ENCODE data around the gene TRAM2.

The TRAM2 gene

DNA sequence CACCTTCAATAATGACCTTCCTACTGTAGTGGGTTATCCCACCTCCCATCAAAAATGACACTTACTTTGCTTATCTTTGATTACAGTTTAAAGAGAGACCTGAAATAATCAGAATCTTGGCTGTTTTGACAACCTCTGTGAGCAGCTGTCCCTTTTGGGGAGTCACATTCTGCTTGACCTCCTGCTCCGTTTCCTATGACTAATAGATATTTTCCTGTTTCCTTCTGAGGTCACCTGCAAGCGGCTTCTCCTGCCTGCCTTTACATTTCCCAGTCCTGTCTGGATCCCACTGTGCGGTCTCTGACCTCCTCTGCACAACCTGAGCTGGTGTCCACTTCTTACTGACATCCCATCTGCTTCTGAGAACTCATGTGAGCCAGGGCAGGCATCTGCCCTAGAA lies 54.2 kb downstream of the TRAM2 start:
- TF ChIP-seq ZFX (IDR thresholded peaks at IDR 0.05): no peak
- TF ChIP-seq, protein P1, sequence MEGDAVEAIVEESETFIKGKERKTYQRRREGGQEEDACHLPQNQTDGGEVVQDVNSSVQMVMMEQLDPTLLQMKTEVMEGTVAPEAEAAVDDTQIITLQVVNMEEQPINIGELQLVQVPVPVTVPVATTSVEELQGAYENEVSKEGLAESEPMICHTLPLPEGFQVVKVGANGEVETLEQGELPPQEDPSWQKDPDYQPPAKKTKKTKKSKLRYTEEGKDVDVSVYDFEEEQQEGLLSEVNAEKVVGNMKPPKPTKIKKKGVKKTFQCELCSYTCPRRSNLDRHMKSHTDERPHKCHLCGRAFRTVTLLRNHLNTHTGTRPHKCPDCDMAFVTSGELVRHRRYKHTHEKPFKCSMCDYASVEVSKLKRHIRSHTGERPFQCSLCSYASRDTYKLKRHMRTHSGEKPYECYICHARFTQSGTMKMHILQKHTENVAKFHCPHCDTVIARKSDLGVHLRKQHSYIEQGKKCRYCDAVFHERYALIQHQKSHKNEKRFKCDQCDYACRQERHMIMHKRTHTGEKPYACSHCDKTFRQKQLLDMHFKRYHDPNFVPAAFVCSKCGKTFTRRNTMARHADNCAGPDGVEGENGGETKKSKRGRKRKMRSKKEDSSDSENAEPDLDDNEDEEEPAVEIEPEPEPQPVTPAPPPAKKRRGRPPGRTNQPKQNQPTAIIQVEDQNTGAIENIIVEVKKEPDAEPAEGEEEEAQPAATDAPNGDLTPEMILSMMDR (conservative IDR thresholded peaks at IDR 0.05): no peak
- no peak overlapping the region for H3K27ac ChIP-seq

DNA sequence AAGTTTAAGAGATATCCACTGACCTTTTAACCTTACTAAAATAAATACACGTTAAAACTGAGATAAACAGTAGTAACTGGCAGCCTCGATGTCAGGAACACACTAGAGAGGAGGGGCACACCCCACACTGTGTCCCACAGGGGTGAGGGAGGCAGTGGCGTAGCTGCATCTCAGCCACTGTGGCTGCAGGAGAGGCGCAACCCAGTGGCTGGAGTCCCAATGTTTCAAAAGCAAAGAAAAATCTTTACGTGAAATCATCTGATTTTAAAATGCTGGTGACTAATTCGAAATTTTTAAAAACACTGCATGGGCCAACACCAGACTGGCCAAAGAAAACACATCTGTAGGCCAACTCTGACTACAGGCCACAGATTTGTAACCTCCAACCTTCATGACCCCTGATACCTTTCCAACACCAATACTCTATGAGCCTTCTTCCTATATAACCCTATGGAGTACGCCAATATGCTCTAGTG lies 54.7 kb downstream of the TRAM2 start:
- TF ChIP-seq, protein P1 (conservative IDR thresholded peaks at IDR 0.05): no peak
- no peak for TF ChIP-seq ZFX (IDR thresholded peaks at IDR 0.05)
- no peak overlapping the region for H3K27ac ChIP-seq

DNA sequence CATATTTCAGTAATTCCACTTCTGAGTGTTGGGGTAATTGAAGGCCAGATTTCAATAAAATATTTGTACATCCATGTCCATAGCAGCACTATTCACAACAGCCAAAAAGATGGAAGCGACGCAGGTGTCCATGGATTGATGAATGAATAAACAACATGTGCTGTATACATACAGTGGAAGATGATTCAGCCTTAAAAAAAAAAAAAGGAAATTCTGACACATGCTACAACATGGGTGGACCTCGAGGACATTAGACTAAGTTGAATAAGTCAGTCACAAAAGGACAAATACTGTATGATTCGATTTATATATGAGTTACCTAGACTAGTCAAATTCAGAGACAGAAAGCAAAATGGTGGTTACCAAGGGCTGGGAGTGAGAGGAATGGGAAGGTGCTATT lies 57.2 kb downstream of the TRAM2 start:
- TF ChIP-seq ZFX (IDR thresholded peaks at IDR 0.05): no peak
- TF ChIP-seq, protein P1 (conservative IDR thresholded peaks at IDR 0.05): no peak
- H3K27ac ChIP-seq: no peak overlapping the region

DNA sequence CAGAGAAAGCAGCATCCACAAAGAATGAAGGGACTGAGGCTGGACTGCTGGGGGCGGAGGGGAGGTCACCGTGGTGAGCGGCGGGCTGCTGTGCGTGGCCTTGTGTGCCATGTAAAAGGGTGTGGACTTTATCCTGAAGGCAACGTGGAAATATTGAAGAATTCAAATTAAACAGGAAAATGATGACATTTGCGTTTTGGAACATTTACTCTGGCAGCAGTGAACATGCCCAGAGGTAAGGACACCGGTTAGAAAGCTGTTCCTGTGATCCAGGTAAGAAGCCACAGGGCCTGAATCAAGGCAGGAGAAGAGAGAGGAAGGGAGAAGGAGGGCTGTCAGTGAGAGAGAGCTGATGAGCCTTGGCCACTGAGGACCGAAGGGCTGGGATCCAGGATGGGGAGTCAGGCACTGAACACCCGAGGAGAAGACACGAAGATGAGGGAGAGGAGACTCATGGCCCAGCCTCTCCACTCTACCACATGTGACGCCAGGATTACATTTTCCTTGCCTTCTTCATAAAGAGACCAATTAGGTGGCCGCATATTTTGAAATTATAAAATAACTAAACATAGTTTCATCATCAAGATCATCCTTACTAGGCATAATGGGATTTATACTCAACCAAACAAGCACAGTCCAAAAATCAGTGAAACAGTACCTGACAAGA lies 58.4 kb downstream of the TRAM2 start:
- no peak for TF ChIP-seq ZFX (IDR thresholded peaks at IDR 0.05)
- TF ChIP-seq, protein P1 (conservative IDR thresholded peaks at IDR 0.05): no peak
- H3K27ac ChIP-seq: no peak overlapping the region

DNA sequence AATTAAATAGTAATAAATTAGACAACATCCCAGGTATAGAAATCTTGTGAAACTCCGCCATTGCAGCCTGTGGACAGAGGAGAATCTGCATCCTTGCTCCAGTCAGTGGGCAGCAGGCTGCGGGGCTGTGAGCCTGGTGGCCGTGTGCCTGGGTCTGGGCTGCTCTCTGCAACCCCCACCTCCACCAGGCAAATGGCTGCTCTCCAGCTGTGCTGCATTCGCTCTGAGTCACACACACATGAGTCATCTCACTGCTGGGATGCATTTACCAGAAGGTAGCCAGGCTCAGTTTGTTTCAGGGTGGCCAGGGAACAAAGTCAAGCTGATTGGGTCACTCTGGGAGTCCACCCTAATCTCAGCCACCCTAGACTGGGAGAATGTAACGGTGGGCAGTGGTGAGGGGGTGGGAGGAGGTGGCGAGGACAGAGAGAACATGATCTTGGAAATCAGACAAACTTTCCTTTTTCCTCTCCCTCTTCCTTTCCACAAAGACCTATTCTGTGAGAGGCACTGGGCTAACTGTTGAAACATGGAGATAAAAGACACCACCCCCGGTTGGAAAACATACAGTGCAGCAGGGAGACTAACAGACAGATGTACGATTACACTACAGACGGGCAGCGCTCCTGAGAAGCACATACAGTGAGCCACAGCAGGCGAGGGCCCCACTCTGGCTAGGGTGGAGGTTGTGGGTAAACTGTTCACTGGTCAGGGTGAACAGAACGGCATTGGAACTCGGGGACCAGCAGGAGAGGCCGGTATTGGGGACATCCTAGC lies 59.2 kb downstream of the TRAM2 start:
- no peak for TF ChIP-seq ZFX (IDR thresholded peaks at IDR 0.05)
- TF ChIP-seq, protein P1 (conservative IDR thresholded peaks at IDR 0.05): no peak
- no peak overlapping the region for H3K27ac ChIP-seq

DNA sequence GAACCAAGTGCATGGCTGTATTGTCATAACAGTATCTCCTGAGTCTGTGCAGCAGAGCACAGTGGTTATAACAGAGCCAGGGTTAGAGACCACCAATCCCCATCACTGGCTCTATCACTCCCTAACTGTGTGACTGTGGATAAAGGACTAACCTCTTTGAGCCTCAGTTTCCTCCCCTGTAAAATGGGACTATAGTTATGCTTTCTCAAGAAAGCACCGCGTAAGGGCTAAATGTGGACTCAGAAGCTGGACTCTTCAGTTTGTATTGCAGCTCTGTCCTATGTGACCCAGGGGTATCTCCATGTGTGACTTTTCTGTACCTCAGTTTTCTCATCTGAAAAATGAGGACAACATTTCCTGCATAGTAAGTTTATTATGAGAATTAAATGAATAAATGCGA lies 59.9 kb downstream of the TRAM2 start:
- H3K27ac ChIP-seq: no peak overlapping the region
- TF ChIP-seq ZFX (IDR thresholded peaks at IDR 0.05): no peak
- TF ChIP-seq, protein P1 (conservative IDR thresholded peaks at IDR 0.05): no peak

DNA sequence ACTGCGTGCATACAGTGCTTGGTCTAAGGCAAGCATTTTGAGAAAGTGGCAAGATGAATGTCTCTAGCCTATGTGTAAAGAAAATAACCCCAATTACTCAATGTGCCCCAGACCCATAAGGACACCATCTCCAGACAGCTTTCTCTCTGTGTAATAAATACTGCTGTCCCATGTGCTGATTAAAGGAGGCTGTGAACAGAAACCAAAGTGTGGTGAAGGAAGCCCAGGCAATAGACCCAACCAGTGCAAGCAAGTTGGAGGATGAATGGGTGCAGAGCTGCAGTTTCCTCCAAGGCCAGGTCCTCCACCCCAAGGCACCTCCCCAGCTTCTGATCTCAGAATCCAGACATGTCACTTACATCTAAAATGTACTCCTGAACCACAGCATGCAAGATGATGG lies 60.6 kb downstream of the TRAM2 start:
- H3K27ac ChIP-seq: no peak overlapping the region
- TF ChIP-seq, protein P1 (conservative IDR thresholded peaks at IDR 0.05): no peak
